ENCODE results near the gene S100A14. TPM values are rescaled to one million over a fixed set of nuclear protein-coding genes. Genes with fewer than 3 reads are reported as not detected.
A peak's percentile ranks its signal among the peaks of the same experiment; 100 is the strongest.

Gene S100A14
- total RNA-seq, 1 donor from 2014 or later, result not detected

DNA sequence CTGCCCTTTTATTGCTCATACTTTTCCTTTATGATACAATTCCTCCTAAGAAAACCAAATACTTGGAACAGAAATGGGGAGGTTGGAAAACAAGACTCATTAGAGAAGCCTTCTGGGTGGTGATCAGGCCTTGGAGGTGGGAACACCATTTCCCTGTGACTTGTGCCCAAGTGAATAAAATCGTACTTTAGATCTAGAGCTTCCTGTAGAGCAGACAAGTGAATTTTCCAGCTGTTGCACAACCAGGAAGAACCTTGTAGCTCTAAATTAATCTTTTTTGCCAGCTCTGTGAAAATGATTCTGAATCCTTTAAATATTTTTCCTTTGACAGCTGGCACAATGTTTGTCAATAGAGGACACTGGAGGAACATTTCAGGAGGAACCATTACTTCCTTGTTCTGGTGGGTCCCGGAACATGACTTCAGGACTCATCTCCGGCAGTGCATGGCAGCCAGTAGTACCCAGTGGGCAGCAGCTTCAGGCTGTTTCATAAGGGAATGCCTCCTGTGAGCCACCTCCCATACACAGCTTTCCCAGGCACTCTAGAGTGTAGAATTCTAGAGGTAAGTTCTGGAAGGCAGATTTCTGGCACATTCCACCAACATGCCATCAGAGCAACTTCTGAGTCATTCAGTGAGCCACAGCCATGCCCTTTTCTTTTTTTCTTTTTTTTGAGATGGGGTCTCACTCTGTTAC lies 36.8 kb upstream of the S100A14 start:
- H3K4me3 Mint-ChIP-seq, result no peak overlapping the region
- TF ChIP-seq, protein P1, sequence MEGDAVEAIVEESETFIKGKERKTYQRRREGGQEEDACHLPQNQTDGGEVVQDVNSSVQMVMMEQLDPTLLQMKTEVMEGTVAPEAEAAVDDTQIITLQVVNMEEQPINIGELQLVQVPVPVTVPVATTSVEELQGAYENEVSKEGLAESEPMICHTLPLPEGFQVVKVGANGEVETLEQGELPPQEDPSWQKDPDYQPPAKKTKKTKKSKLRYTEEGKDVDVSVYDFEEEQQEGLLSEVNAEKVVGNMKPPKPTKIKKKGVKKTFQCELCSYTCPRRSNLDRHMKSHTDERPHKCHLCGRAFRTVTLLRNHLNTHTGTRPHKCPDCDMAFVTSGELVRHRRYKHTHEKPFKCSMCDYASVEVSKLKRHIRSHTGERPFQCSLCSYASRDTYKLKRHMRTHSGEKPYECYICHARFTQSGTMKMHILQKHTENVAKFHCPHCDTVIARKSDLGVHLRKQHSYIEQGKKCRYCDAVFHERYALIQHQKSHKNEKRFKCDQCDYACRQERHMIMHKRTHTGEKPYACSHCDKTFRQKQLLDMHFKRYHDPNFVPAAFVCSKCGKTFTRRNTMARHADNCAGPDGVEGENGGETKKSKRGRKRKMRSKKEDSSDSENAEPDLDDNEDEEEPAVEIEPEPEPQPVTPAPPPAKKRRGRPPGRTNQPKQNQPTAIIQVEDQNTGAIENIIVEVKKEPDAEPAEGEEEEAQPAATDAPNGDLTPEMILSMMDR (IDR thresholded peaks at IDR 0.05), result no peak
- no peaks in the 10 kb centered on the region for H3K27me3 Mint-ChIP-seq
- H3K9me3 Mint-ChIP-seq, result no peaks in the 10 kb centered on the region
- no peak overlapping the region for H3K27ac Mint-ChIP-seq
- DNase-seq (no peak), ATAC-seq (ENCODE audit: low read depth) (no peak)
- CTCF ChIA-PET, result interaction anchor here (1.1 kb wide), 1 partner anchor 9 kb away, joined by 3 read pairs; no protein-coding TSS in a partner anchor
- H3K4me1 Mint-ChIP-seq, result peaks cover 4% of the 10 kb centered on the region
- POLR2A ChIA-PET, result interaction anchor here (0.5 to 2.2 kb wide), 3 partner anchors 13 to 27 kb away, joined by 4 to 12 read pairs (median 8); partner anchors contain the start of gene CHTOP
- intact Hi-C loops (cut with micrococcal nuclease), result no loop called here
- H3K36me3 Mint-ChIP-seq (ENCODE audit: low read depth), result peaks cover under 1% of the 10 kb centered on the region

GRCh38 chr1:153651771-153652170 lies 35.6 kb upstream of the S100A14 start:
- intact Hi-C loops (cut with micrococcal nuclease), result no loop called here
- CTCF ChIA-PET, result interaction anchor here (1.1 kb wide), 1 partner anchor 8 kb away, joined by 3 read pairs; no protein-coding TSS in a partner anchor
- no peaks in the 10 kb centered on the region for H3K27me3 Mint-ChIP-seq
- no peak overlapping the region for H3K4me3 Mint-ChIP-seq
- TF ChIP-seq, protein P1 (IDR thresholded peaks at IDR 0.05), result no peak
- no peaks in the 10 kb centered on the region for H3K9me3 Mint-ChIP-seq
- peaks cover 9% of the 10 kb centered on the region for H3K36me3 Mint-ChIP-seq (ENCODE audit: low read depth)
- POLR2A ChIA-PET, result interaction anchor here (2.2 kb wide), 2 partner anchors 12 to 18 kb away, joined by 8 to 12 read pairs; partner anchors contain the start of gene CHTOP
- H3K4me1 Mint-ChIP-seq, result peaks cover 4% of the 10 kb centered on the region
- H3K27ac Mint-ChIP-seq, result no peak overlapping the region
- ATAC-seq (ENCODE audit: low read depth) (no peak), DNase-seq (no peak)

- no peak overlapping the region for H3K4me3 Mint-ChIP-seq
- peak overlapping the region; percentile 16 for H3K27ac Mint-ChIP-seq
- intact Hi-C loops (cut with micrococcal nuclease), result no loop called here
- H3K9me3 Mint-ChIP-seq, result no peaks in the 10 kb centered on the region
- peaks cover 6% of the 10 kb centered on the region for H3K4me1 Mint-ChIP-seq
- DNase-seq (no peak), ATAC-seq (ENCODE audit: low read depth) (no peak)
- peaks cover 28% of the 10 kb centered on the region for H3K36me3 Mint-ChIP-seq (ENCODE audit: low read depth)
- H3K27me3 Mint-ChIP-seq, result no peaks in the 10 kb centered on the region
- ChIA-PET POLR2A (interaction anchor here (0.6 kb wide), 1 partner anchor 55 kb away, joined by 5 read pairs; no protein-coding TSS in a partner anchor), CTCF (interaction anchor here (0.9 kb wide), 1 partner anchor 139 kb away, joined by 3 read pairs; no protein-coding TSS in a partner anchor)
- TF ChIP-seq, protein P1 (IDR thresholded peaks at IDR 0.05), result no peak
Observed at GRCh38 chr1:153649863-153650235, 33.7 kb upstream of the S100A14 start.

GRCh38 chr1:153649137-153649862 lies 33.2 kb upstream of the S100A14 start:
- no peak overlapping the region for H3K4me3 Mint-ChIP-seq
- H3K4me1 Mint-ChIP-seq, result peaks cover 8% of the 10 kb centered on the region
- no peak overlapping the region for H3K27ac Mint-ChIP-seq
- H3K36me3 Mint-ChIP-seq (ENCODE audit: low read depth), result peaks cover 34% of the 10 kb centered on the region
- CTCF ChIA-PET, result interaction anchor here (0.6 to 1.3 kb wide), 3 partner anchors 81 to 1701 kb away, joined by 3 read pairs; no protein-coding TSS in a partner anchor
- POLR2A ChIA-PET, result interaction anchor here (0.6 kb wide), 1 partner anchor 54 kb away, joined by 5 read pairs; no protein-coding TSS in a partner anchor
- DNase-seq, result no peak
- intact Hi-C loops (cut with micrococcal nuclease), result no loop called here
- no peaks in the 10 kb centered on the region for H3K27me3 Mint-ChIP-seq
- H3K9me3 Mint-ChIP-seq, result no peaks in the 10 kb centered on the region
- ATAC-seq (ENCODE audit: low read depth), result no peak
- TF ChIP-seq, protein P1 (IDR thresholded peaks at IDR 0.05), result no peak
